H9 (cell line): Measurements from ENCODE around the gene HRH1. TPM values are rescaled to one million over a fixed set of nuclear protein-coding genes. Genes with fewer than 3 reads are reported as not detected.
A peak's percentile ranks its signal among the peaks of the same experiment; 100 is the strongest.

Experiments
- DNase-seq: peaks from one replicate; pipeline ENCODE4 v3.0.0-alpha.2; 2017
- H2AFZ ChIP-seq: one replicate; pipeline ENCODE4 v1.6.1; 2013; ENCODE audit warnings: mild to moderate bottlenecking, low read length, control low read depth, moderate library complexity
- H2AK5ac ChIP-seq: 2 replicates; pipeline ENCODE4 v1.6.1; 2013; ENCODE audit warnings: low read length, control low read depth, mixed read lengths; ENCODE audit not compliant: insufficient read length
- H2BK120ac ChIP-seq: one replicate; pipeline ENCODE4 v1.6.1; 2013; ENCODE audit warnings: low read depth, mild to moderate bottlenecking, low read length, control low read depth, inconsistent platforms; ENCODE audit not compliant: poor library complexity, severe bottlenecking
- H2BK12ac ChIP-seq: 2 replicates; pipeline ENCODE4 v1.6.1; 2013; ENCODE audit warnings: low read length, control low read depth, mixed read lengths, low read depth; ENCODE audit not compliant: insufficient read length
- H2BK15ac ChIP-seq: 2 replicates; pipeline ENCODE4 v1.6.1; 2013; ENCODE audit warnings: low read depth, low read length, control low read depth
- H2BK20ac ChIP-seq: one replicate; pipeline ENCODE4 v1.6.1; 2013; ENCODE audit warnings: low read depth, mild to moderate bottlenecking, low read length, control low read depth, inconsistent platforms; ENCODE audit not compliant: poor library complexity, severe bottlenecking
- H2BK5ac ChIP-seq: 2 replicates; pipeline ENCODE4 v1.6.1; 2013; ENCODE audit warnings: low read length, control low read depth, mixed read lengths; ENCODE audit not compliant: insufficient read length
- H3K14ac ChIP-seq: 2 replicates; pipeline ENCODE4 v1.6.1; 2013; ENCODE audit warnings: low read length, control low read depth; ENCODE audit not compliant: insufficient read depth
- H3K18ac ChIP-seq: 2 replicates; pipeline ENCODE4 v1.6.1; 2013; ENCODE audit warnings: low read depth, mild to moderate bottlenecking, mixed read lengths, low read length, control low read depth; ENCODE audit not compliant: insufficient read length
- H3K23ac ChIP-seq: 2 replicates; pipeline ENCODE4 v1.6.1; 2013; ENCODE audit warnings: low read length, control low read depth, mixed read lengths, low read depth; ENCODE audit not compliant: insufficient read length
- H3K23me2 ChIP-seq: 2 replicates; pipeline ENCODE4 v1.6.1; 2013; ENCODE audit warnings: low read depth, mild to moderate bottlenecking, mixed read lengths, low read length, control low read depth; ENCODE audit not compliant: insufficient read length, poor library complexity, severe bottlenecking
- H3K27ac ChIP-seq: 2 replicates; pipeline ENCODE4 v1.5.1; 2013; ENCODE audit warnings: low read length, control low read depth, mixed read lengths, low read depth; ENCODE audit not compliant: insufficient read length
- H3K27me3 ChIP-seq: 2 replicates; pipeline ENCODE4 v1.6.1; 2013; ENCODE audit warnings: low read length, control low read depth, inconsistent platforms; ENCODE audit not compliant: insufficient read depth
- H3K4ac ChIP-seq: 2 replicates; pipeline ENCODE4 v1.6.1; 2013; ENCODE audit warnings: low read depth, mild to moderate bottlenecking, control low read depth, inconsistent platforms, low read length, moderate library complexity
- H3K4me1 ChIP-seq: 2 replicates; pipeline ENCODE4 v1.6.1; 2013; ENCODE audit warnings: low read length, control low read depth, inconsistent platforms; ENCODE audit not compliant: insufficient read depth
- H3K4me2 ChIP-seq: 2 replicates; pipeline ENCODE4 v1.6.1; 2013; ENCODE audit warnings: low read length, control low read depth, mixed read lengths; ENCODE audit not compliant: insufficient read length, insufficient read depth
- H3K56ac ChIP-seq: 2 replicates; pipeline ENCODE4 v1.6.1; 2013; ENCODE audit warnings: low read depth, mild to moderate bottlenecking, mixed read lengths, low read length, control low read depth; ENCODE audit not compliant: insufficient read length
- H3K79me1 ChIP-seq: 2 replicates; pipeline ENCODE4 v1.6.1; 2013; ENCODE audit warnings: low read depth, mild to moderate bottlenecking, moderate library complexity, low read length, control low read depth, inconsistent platforms; ENCODE audit not compliant: insufficient read depth, poor library complexity, severe bottlenecking
- H3K79me2 ChIP-seq: 2 replicates; pipeline ENCODE4 v1.6.1; 2013; ENCODE audit warnings: low read length, control low read depth, inconsistent platforms; ENCODE audit not compliant: insufficient read depth
- H3K9ac ChIP-seq: 2 replicates; pipeline ENCODE4 v1.6.1; 2013; ENCODE audit warnings: low read length, control low read depth, mixed read lengths; ENCODE audit not compliant: insufficient read length; ENCODE audit errors: extremely low read depth
- H3K9me3 ChIP-seq: one replicate; pipeline ENCODE4 v1.6.1; 2013; ENCODE audit warnings: low read depth, low read length, inconsistent platforms; ENCODE audit not compliant: control insufficient read depth
- H3T11ph ChIP-seq: one replicate; pipeline ENCODE4 v1.6.1; 2013; ENCODE audit warnings: mild to moderate bottlenecking, low read length, control low read depth, inconsistent platforms
- H4K20me1 ChIP-seq: one replicate; pipeline ENCODE4 v1.6.1; 2013; ENCODE audit not compliant: control insufficient read depth, insufficient read length, insufficient read depth
- H4K5ac ChIP-seq: 2 replicates; pipeline ENCODE4 v1.6.1; 2013; ENCODE audit warnings: low read depth, mild to moderate bottlenecking, mixed read lengths, low read length, control low read depth; ENCODE audit not compliant: insufficient read length
- H4K8ac ChIP-seq: replicated peaks from 2 replicates; pipeline ENCODE4 v1.6.1; 2013; ENCODE audit warnings: low read length, control low read depth, mixed read lengths, low read depth; ENCODE audit not compliant: insufficient read length
- H4K91ac ChIP-seq: 2 replicates; pipeline ENCODE4 v1.6.1; 2013; ENCODE audit warnings: low read depth, mild to moderate bottlenecking, moderate library complexity, mixed read lengths, low read length, control low read depth; ENCODE audit not compliant: insufficient read length
- H3K27ac Mint-ChIP-seq, 3 experiments: 2 replicates in 2 of 3; 3 replicates in 1 of 3; pipeline ENCODE4 v1.8.0; 2020 to 2021; ENCODE audit warnings: mixed read lengths in 3 of 3, mild to moderate bottlenecking in 1 of 3, moderate library complexity in 1 of 3
- H3K27me3 Mint-ChIP-seq: 2 replicates; pipeline ENCODE4 v1.8.0; 2021; ENCODE audit warnings: low read depth, mild to moderate bottlenecking, moderate library complexity, mixed read lengths
- H3K36me3 Mint-ChIP-seq, 3 experiments: 2 replicates in 2 of 3; 3 replicates in 1 of 3; pipeline ENCODE4 v1.8.0; 2020 to 2021; ENCODE audit warnings: low read depth in 3 of 3, mixed read lengths in 3 of 3; ENCODE audit not compliant: insufficient read depth in 1 of 3
- H3K4me1 Mint-ChIP-seq, 2 experiments: 2 replicates each; pipeline ENCODE4 v1.8.0; 2020; ENCODE audit warnings: mixed read lengths in 2 of 2
- H3K4me3 Mint-ChIP-seq, 2 experiments: 2 replicates in 1 of 2; 3 replicates in 1 of 2; pipeline ENCODE4 v1.8.0; 2020 to 2021; ENCODE audit warnings: mild to moderate bottlenecking in 2 of 2, mixed read lengths in 2 of 2, moderate library complexity in 1 of 2
- H3K9me3 Mint-ChIP-seq, 2 experiments: 2 replicates in 1 of 2; 3 replicates in 1 of 2; pipeline ENCODE4 v1.8.0; 2020; ENCODE audit warnings: mild to moderate bottlenecking in 2 of 2, mixed read lengths in 2 of 2, moderate library complexity in 1 of 2
- CTCF ChIP-seq: fragments of 200-600 bp; sonication (generic); conservative IDR thresholded peaks from 3 replicates; pipeline ENCODE4 v1.8.0; 2021; ENCODE audit warnings: antibody characterized with exemption, mild to moderate bottlenecking
- WGBS: extraction: QIAGEN DNeasy Blood & Tissue Kit; methylation state at CpG from one replicate; pipeline ENCODE4 v1.1.7; 2013; ENCODE audit warnings: missing lambda C conversion rate, low lambda C conversion rate, mixed read lengths; ENCODE audit not compliant: insufficient read length; ENCODE audit errors: extremely low coverage; 5-methylcytosine and 5-hydroxymethylcytosine counted together
- total RNA-seq: library from RNA; stranded (reverse); gene quantifications from 2 replicates; pipeline ENCODE4 v1.2.1, GENCODE V29; 2021

HRH1 gene
- total RNA-seq, 1 experiment from 2014 or later = 0.74 TPM

DNA sequence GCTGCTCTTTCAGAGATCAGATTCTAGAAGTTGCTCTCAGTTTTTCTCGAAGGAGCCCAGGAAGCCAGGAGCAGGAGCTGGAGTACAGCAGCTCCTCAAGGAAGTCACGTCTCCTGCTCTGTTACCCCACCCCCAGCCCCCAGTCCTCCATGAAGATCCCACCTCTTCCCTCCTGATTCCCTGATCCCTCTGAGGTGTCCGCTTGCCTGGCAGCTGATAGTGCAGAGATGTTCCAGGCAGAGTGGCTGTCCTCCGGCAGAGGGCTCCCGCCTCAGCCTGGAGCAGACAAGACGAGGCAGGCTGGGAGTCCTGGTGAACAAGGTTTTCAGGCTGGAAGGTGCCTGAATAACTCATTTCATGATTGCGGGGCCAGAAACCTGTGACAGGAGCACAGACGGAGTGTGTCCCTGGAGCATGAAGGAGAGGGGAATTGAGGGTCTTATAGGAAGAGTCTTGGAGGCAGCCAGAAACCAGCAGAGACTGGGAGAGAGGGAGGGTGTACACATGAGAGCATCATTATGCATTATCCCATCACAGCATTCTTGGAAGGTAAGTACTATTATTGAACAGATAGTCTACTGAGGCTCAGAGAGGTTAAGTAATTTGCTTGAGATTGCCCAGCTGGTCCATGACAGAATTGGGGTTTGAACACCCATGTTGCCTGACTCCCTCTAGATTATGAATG lies 1.2 kb downstream of the HRH1 start:
- H3T11ph ChIP-seq = no peak overlapping the region
- H4K8ac ChIP-seq = no peak overlapping the region
- H2AFZ ChIP-seq = no peak overlapping the region
- no peak overlapping the region for H2BK5ac ChIP-seq
- no peak overlapping the region for H3K9ac ChIP-seq
- H3K4me1 ChIP-seq = no peaks in the 10 kb centered on the region
- H2AK5ac ChIP-seq = no peak overlapping the region
- H3K27me3 Mint-ChIP-seq = peaks cover 76% of the 10 kb centered on the region
- no peak overlapping the region for H3K18ac ChIP-seq
- H2BK20ac ChIP-seq = no peak overlapping the region
- no CpG with 5 or more reads among the region's 8 CpGs for WGBS
- H3K56ac ChIP-seq = no peak overlapping the region
- TF ChIP-seq CTCF = peak; percentile 66
- peak overlapping the region; percentile 72 to 90 for H3K4me3 Mint-ChIP-seq
- no peak overlapping the region for H3K14ac ChIP-seq
- H3K23ac ChIP-seq = no peak overlapping the region
- no peak overlapping the region for H3K27ac ChIP-seq
- H2BK120ac ChIP-seq = no peak overlapping the region
- peak; percentile 87 for DNase-seq
- no peaks in the 10 kb centered on the region for H3K9me3 Mint-ChIP-seq
- H2BK15ac ChIP-seq = no peak overlapping the region
- H3K27me3 ChIP-seq = peaks cover 16% of the 10 kb centered on the region; the same call in 1 of the 2 replicates
- no peak overlapping the region for H3K27ac Mint-ChIP-seq
- no peak overlapping the region for H3K4ac ChIP-seq
- no peaks in the 10 kb centered on the region for H3K36me3 Mint-ChIP-seq
- peak overlapping the region; percentile 88 for H3K4me2 ChIP-seq
- no peaks in the 10 kb centered on the region for H3K79me1 ChIP-seq
- H3K4me1 Mint-ChIP-seq = peaks cover 14 to 16% of the 10 kb centered on the region in 2 experiments
- H3K23me2 ChIP-seq = peaks cover 13% of the 10 kb centered on the region
- H3K9me3 ChIP-seq = no peaks in the 10 kb centered on the region
- H4K91ac ChIP-seq = no peak overlapping the region
- no peaks in the 10 kb centered on the region for H4K20me1 ChIP-seq
- H4K5ac ChIP-seq = no peak overlapping the region
- no peak overlapping the region for H2BK12ac ChIP-seq
- H3K79me2 ChIP-seq = no peaks in the 10 kb centered on the region
